ENCODE data around the gene ANTXR1. TPM values are rescaled to one million over a fixed set of nuclear protein-coding genes. Genes with fewer than 3 reads are reported as not detected.

ANTXR1 gene
- total and polyA plus RNA-seq, 2 of the 8 experiments (the other 6 are each of a cell fraction or from before 2014, with no cell fraction given): 15.8 to 44.3 TPM

DNA sequence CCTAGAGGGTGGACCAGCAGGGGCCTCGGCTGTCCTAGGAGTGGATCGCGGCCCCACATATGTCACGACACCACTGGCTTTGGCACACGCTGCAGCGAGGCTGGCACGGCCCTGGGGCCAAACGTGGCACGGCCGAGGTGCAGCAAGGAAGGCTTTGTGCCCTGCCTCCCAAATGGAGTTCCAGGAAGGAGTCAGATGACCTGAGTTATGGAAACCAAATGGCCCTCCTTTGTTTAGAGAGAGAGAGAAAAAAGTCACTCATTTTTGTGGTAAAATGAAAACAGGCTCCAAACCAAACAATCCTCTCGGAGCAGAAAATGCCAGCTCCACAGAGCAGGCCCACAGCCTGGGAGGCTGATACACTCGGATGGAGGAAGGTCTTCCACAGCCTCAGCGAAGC is 105.6 kb downstream of the ANTXR1 start:
- H3K14ac ChIP-seq (ENCODE audit: insufficient read length): no peak overlapping the region
- H3K23ac ChIP-seq (ENCODE audit: insufficient read length): no peak overlapping the region
- no peak for DNase-seq (ENCODE audit: low read depth in 1 of 2, low spot score in 2 of 2)
- no peaks in the 10 kb centered on the region for H3K79me1 ChIP-seq (ENCODE audit: low read depth, low read length)
- H3K9ac ChIP-seq (replicated peaks in 1 of 4; ENCODE audit: extremely low read depth in 1 of 4, low read depth in 3 of 4, low read length in 3 of 4): no peak overlapping the region
- H2BK12ac ChIP-seq (ENCODE audit: low read depth, low read length): no peak overlapping the region
- H2BK15ac ChIP-seq (ENCODE audit: low read length): no peak overlapping the region
- no peaks in the 10 kb centered on the region for H4K20me1 ChIP-seq (replicated peaks in 1 of 2; ENCODE audit: control insufficient read depth in 1 of 2, insufficient read depth in 2 of 2, low read length in 2 of 2)
- no peak for TF ChIP-seq NRF1 (IDR thresholded peaks at IDR 0.05; ENCODE audit: low read depth, low read length)
- TF ChIP-seq CEBPB (IDR thresholded peaks at IDR 0.05; ENCODE audit: low read depth, low read length): no peak
- no peak for TF ChIP-seq NANOG (IDR thresholded peaks at IDR 0.05; ENCODE audit: insufficient read depth, low read depth, low read length, poor library complexity, severe bottlenecking)
- TF ChIP-seq SIRT6 (IDR thresholded peaks at IDR 0.05; ENCODE audit: low read length): no peak
- no peak for TF ChIP-seq RXRA (IDR thresholded peaks at IDR 0.05; ENCODE audit: insufficient read depth, low read depth, low read length)
- no peak for TF ChIP-seq SIN3A (conservative IDR thresholded peaks at IDR 0.05 in 1 of 2, IDR thresholded peaks at IDR 0.05 in 1 of 2; ENCODE audit: low read depth in 1 of 2, low read length in 2 of 2)
- no peak for TF ChIP-seq CTBP2 (IDR thresholded peaks at IDR 0.05; ENCODE audit: borderline replicate concordance, insufficient read depth, insufficient read length, low read length)
- TF ChIP-seq FOSL1 (IDR thresholded peaks at IDR 0.05; ENCODE audit: insufficient read depth, low read depth, low read length): no peak
- H2BK20ac ChIP-seq (ENCODE audit: low read length): no peak overlapping the region
- no peak overlapping the region for H3K4me2 ChIP-seq (ENCODE audit: insufficient read depth in 1 of 2, low read depth in 2 of 2, low read length in 2 of 2)
- no peak overlapping the region for H2BK5ac ChIP-seq (ENCODE audit: low read depth, low read length)
- no peak overlapping the region for H4K91ac ChIP-seq (replicated peaks; ENCODE audit: insufficient read length, low read length)
- H3K23me2 ChIP-seq (ENCODE audit: low read depth, low read length): no peaks in the 10 kb centered on the region
- POLR2A ChIA-PET (ENCODE audit: partially characterized antibody): no interaction called here
- H3K4me1 ChIP-seq (replicated peaks in 1 of 4; ENCODE audit: control insufficient read depth in 3 of 4, insufficient read depth in 4 of 4, low read length in 3 of 4): peaks cover 0 to 10% (median 7%) of the 10 kb centered on the region in 4 experiments; a peak in 5 of 7 replicates
- no peak overlapping the region for H3K56ac ChIP-seq (replicated peaks; ENCODE audit: insufficient read length, low read depth, low read length)
- H4K5ac ChIP-seq (ENCODE audit: insufficient read length, low read depth, low read length): no peak overlapping the region
- H2AFZ ChIP-seq (ENCODE audit: low read length): no peak overlapping the region
- no peak for FAIRE-seq
- CTCF ChIA-PET (ENCODE audit: partially characterized antibody): interaction anchor here (0.5 to 1.4 kb wide), 2 partner anchors 92 to 122 kb away, joined by 3 to 4 read pairs; no protein-coding TSS in a partner anchor
- H3K9me3 ChIP-seq (ENCODE audit: insufficient read depth in 2 of 2, low read depth in 1 of 2, low read length in 1 of 2): no peaks in the 10 kb centered on the region
- H3K18ac ChIP-seq (ENCODE audit: extremely low read depth, low read length): no peak overlapping the region
- H2BK120ac ChIP-seq (replicated peaks; ENCODE audit: low read depth, low read length): no peak overlapping the region
- no peaks in the 10 kb centered on the region; a peak in 1 of 7 replicates for H3K27me3 ChIP-seq (replicated peaks in 1 of 4; ENCODE audit: control insufficient read depth in 3 of 4, extremely low read depth in 1 of 4, insufficient read depth in 3 of 4, low read length in 3 of 4)
- WGBS, 2 experiments (ENCODE audit: extremely low coverage in 1 of 2, insufficient coverage in 1 of 2, insufficient read length in 1 of 2, insufficient replicate concordance in 2 of 2, low coverage in 1 of 2, low lambda C conversion rate in 2 of 2, missing lambda C conversion rate in 1 of 2): 92% methylated on average over 13 of the region's 13 CpGs; no CpG with 5 or more reads in 1 of the 2 experiments
- peaks cover 0 to 3% (median 0%) of the 10 kb centered on the region in 4 experiments; a peak in 1 of 8 replicates for H3K36me3 ChIP-seq (ENCODE audit: control insufficient read depth in 2 of 4, insufficient read depth in 4 of 4, low read length in 3 of 4)
- no peaks in the 10 kb centered on the region for H3K79me2 ChIP-seq (ENCODE audit: control insufficient read depth in 1 of 2, insufficient read depth in 2 of 2, low read length in 2 of 2)
- H4K8ac ChIP-seq (ENCODE audit: extremely low read depth, insufficient read depth, low read length): no peak overlapping the region
- H3K4me3 ChIP-seq (ENCODE audit: extremely low read depth in 1 of 4, insufficient read depth in 2 of 4, low read depth in 3 of 4, low read length in 4 of 4): no peak overlapping the region
- no peak overlapping the region for H3K27ac ChIP-seq (ENCODE audit: low read depth, low read length)
- no peak overlapping the region for H2AK5ac ChIP-seq (ENCODE audit: low read depth, low read length)
- H3K4ac ChIP-seq (replicated peaks; ENCODE audit: insufficient read length, low read depth, low read length): no peak overlapping the region

All from H1 (cell line).